ENCODE results near the gene CCDC106. TPM values are rescaled to one million over a fixed set of nuclear protein-coding genes. Genes with fewer than 3 reads are reported as not detected.

Gene CCDC106
- polyA plus RNA-seq, 1 donor (not counting 4 experiments of a cell fraction or from before 2014, with no cell fraction given): 3.1 TPM

- Histone ChIP-seq H3K4me1 (ENCODE audit: control insufficient read depth, extremely low read depth, insufficient read depth, low read length) (peaks cover 13% of the 10 kb centered on the region), H2AFZ (ENCODE audit: control insufficient read depth, low read length) (no peak overlapping the region), H3K27me3 (ENCODE audit: control insufficient read depth, extremely low read depth, insufficient read depth, low read length) (no peaks in the 10 kb centered on the region), H4K20me1 (ENCODE audit: control insufficient read depth, extremely low read depth, insufficient read depth, low read length) (peaks cover 3% of the 10 kb centered on the region), H3K27ac (ENCODE audit: control insufficient read depth, insufficient read depth, low read length) (no peak overlapping the region), H3K9me1 (ENCODE audit: control insufficient read depth, extremely low read depth, insufficient read depth, low read length) (no peaks in the 10 kb centered on the region), H3K4me3 (ENCODE audit: control insufficient read depth in 2 of 3, extremely low read depth in 1 of 3, insufficient read depth in 2 of 3, low read depth in 1 of 3, low read length in 3 of 3) (no peak overlapping the region), H3K9me3 (ENCODE audit: control insufficient read depth, low read depth, low read length) (no peaks in the 10 kb centered on the region), H3K79me2 (ENCODE audit: control insufficient read depth, insufficient read depth, low read length) (no peaks in the 10 kb centered on the region), H3K36me3 (ENCODE audit: control insufficient read depth in 2 of 2, extremely low read depth in 1 of 2, insufficient read depth in 2 of 2, low read length in 2 of 2) (peaks cover 0 to 2% of the 10 kb centered on the region in 2 experiments), H3K4me2 (ENCODE audit: control insufficient read depth, extremely low read depth, insufficient read depth, low read depth, low read length) (no peak overlapping the region), H3K9ac (ENCODE audit: control insufficient read depth, extremely low read depth, insufficient read depth, low read length) (no peak overlapping the region)
- DNase-seq (ENCODE audit: low read depth, low spot score) (no peak), FAIRE-seq (no peak)
- TF ChIP-seq CTCF (optimal IDR thresholded peaks at IDR 0.05 in 1 of 3, IDR thresholded peaks at IDR 0.05 in 1 of 3, conservative IDR thresholded peaks at IDR 0.05 in 1 of 3; ENCODE audit: extremely low read depth in 1 of 3, insufficient read depth in 2 of 3, low read length in 3 of 3): no peak
- no peak for TF ChIP-seq EZH2 (IDR thresholded peaks at IDR 0.05; ENCODE audit: low read length)
- dilution Hi-C loops (cut with MboI; ENCODE audit: extremely low pct_ligation_motif_present, low sequenced_read_pairs): no loop called here
Measured at GRCh38 chr19:55623130-55623529, 24.9 kb upstream of the CCDC106 start.

- peaks cover 13% of the 10 kb centered on the region for H3K4me1 ChIP-seq (ENCODE audit: control insufficient read depth, extremely low read depth, insufficient read depth, low read length)
- H3K27ac ChIP-seq (ENCODE audit: control insufficient read depth, insufficient read depth, low read length): no peak overlapping the region
- no peaks in the 10 kb centered on the region for H3K9me3 ChIP-seq (ENCODE audit: control insufficient read depth, low read depth, low read length)
- H3K27me3 ChIP-seq (ENCODE audit: control insufficient read depth, extremely low read depth, insufficient read depth, low read length): no peaks in the 10 kb centered on the region
- FAIRE-seq (no peak), DNase-seq (ENCODE audit: low read depth, low spot score) (no peak)
- dilution Hi-C loops (cut with MboI; ENCODE audit: extremely low pct_ligation_motif_present, low sequenced_read_pairs): no loop called here
- peak overlapping the region; percentile 76 for H3K4me2 ChIP-seq (ENCODE audit: control insufficient read depth, extremely low read depth, insufficient read depth, low read depth, low read length)
- no peak overlapping the region for H3K9ac ChIP-seq (ENCODE audit: control insufficient read depth, extremely low read depth, insufficient read depth, low read length)
- TF ChIP-seq CTCF (optimal IDR thresholded peaks at IDR 0.05 in 1 of 3, IDR thresholded peaks at IDR 0.05 in 1 of 3, conservative IDR thresholded peaks at IDR 0.05 in 1 of 3; ENCODE audit: extremely low read depth in 1 of 3, insufficient read depth in 2 of 3, low read length in 3 of 3) (no peak), EZH2 (IDR thresholded peaks at IDR 0.05; ENCODE audit: low read length) (no peak)
- H3K4me3 ChIP-seq (ENCODE audit: control insufficient read depth in 2 of 3, extremely low read depth in 1 of 3, insufficient read depth in 2 of 3, low read depth in 1 of 3, low read length in 3 of 3): peak overlapping the region in 2 of 3 experiments; percentile 42 to 51
- H3K9me1 ChIP-seq (ENCODE audit: control insufficient read depth, extremely low read depth, insufficient read depth, low read length): no peaks in the 10 kb centered on the region
- H3K79me2 ChIP-seq (ENCODE audit: control insufficient read depth, insufficient read depth, low read length): no peaks in the 10 kb centered on the region
- no peak overlapping the region for H2AFZ ChIP-seq (ENCODE audit: control insufficient read depth, low read length)
- H4K20me1 ChIP-seq (ENCODE audit: control insufficient read depth, extremely low read depth, insufficient read depth, low read length): peaks cover 3% of the 10 kb centered on the region
- H3K36me3 ChIP-seq (ENCODE audit: control insufficient read depth in 2 of 2, extremely low read depth in 1 of 2, insufficient read depth in 2 of 2, low read length in 2 of 2): peaks cover 0 to 2% of the 10 kb centered on the region in 2 experiments
Measured at GRCh38 chr19:55623561-55623960, 24.5 kb upstream of the CCDC106 start.

Data from keratinocyte (primary cell).